OCI-LY7 (cell line): ENCODE results near the gene GGA3. TPM values are rescaled to one million over a fixed set of nuclear protein-coding genes. Genes with fewer than 3 reads are reported as not detected.

ENCODE experiments used
- BruUV-seq: library from RNA; stranded (reverse); fragments of 400-500 nt; replicated peaks from 2 replicates; lab custom pipeline; 2021; lab: Mats Ljungman, UMichigan
- CTCF ChIA-PET: fragments of 300-600 bp; sonication (Branson Sonifier 250); formaldehyde crosslinking; loops from one replicate; lab custom pipeline; 2022; ENCODE audit warnings: antibody characterized with exemption; ENCODE audit not compliant: unreplicated experiment; lab: Charles Lee
- POLR2A ChIA-PET: fragments of 300-600 bp; sonication (Branson Sonifier 250); formaldehyde crosslinking; loops from one replicate; lab custom pipeline; 2022; ENCODE audit warnings: antibody characterized with exemption; lab: Charles Lee
- DNase-seq: peaks from one replicate; pipeline ENCODE4 v3.0.0-alpha.2; 2015; ENCODE audit warnings: low spot score
- H2AFZ ChIP-seq: fragments of 200-600 bp; sonication (generic), shearing (Covaris generic); 2 replicates; pipeline ENCODE4 v1.6.1; 2014; ENCODE audit warnings: mild to moderate bottlenecking, antibody characterized with exemption, low read length, moderate library complexity
- H3K27ac ChIP-seq: fragments of 200-600 bp; sonication (generic); 2 replicates; pipeline ENCODE4 v1.5.1; 2014; ENCODE audit warnings: mixed run types, low read depth, mild to moderate bottlenecking, moderate library complexity, low read length, inconsistent platforms; ENCODE audit not compliant: poor library complexity, severe bottlenecking
- H3K36me3 ChIP-seq: fragments of 200-600 bp; sonication (generic); 2 replicates; pipeline ENCODE4 v1.6.1; 2014; ENCODE audit warnings: mild to moderate bottlenecking, antibody characterized with exemption, low read length, moderate library complexity, mixed read lengths; ENCODE audit not compliant: insufficient read depth
- H3K4me1 ChIP-seq: fragments of 200-600 bp; sonication (generic); 2 replicates; pipeline ENCODE4 v1.5.1; 2014; ENCODE audit warnings: mild to moderate bottlenecking, low read length; ENCODE audit not compliant: insufficient read depth, poor library complexity, severe bottlenecking
- H3K4me2 ChIP-seq: fragments of 200-600 bp; sonication (generic); 2 replicates; pipeline ENCODE4 v1.6.1; 2014; ENCODE audit warnings: mild to moderate bottlenecking, low read length
- H3K4me3 ChIP-seq: fragments of 200-600 bp; sonication (generic); 2 replicates; pipeline ENCODE4 v1.5.1; 2014; ENCODE audit warnings: mild to moderate bottlenecking, low read depth, low read length; ENCODE audit not compliant: poor library complexity, severe bottlenecking
- H3K79me2 ChIP-seq: fragments of 200-600 bp; sonication (generic); 2 replicates; pipeline ENCODE4 v1.6.1; 2016; ENCODE audit warnings: low read depth, mild to moderate bottlenecking, low read length, moderate library complexity, mixed read lengths; ENCODE audit not compliant: insufficient read depth
- H3K9me2 ChIP-seq: fragments of 200-600 bp; sonication (generic); 2 replicates; pipeline ENCODE4 v1.6.1; 2016; ENCODE audit warnings: mild to moderate bottlenecking, low read length, mixed read lengths; ENCODE audit not compliant: insufficient read depth
- H3K9me3 ChIP-seq: fragments of 200-600 bp; sonication (generic); 2 replicates; pipeline ENCODE4 v1.6.1; 2014; ENCODE audit warnings: mild to moderate bottlenecking, mixed run types, low read length, mixed read lengths
- H4K20me1 ChIP-seq: fragments of 200-600 bp; sonication (generic); 2 replicates; pipeline ENCODE4 v1.6.1; 2014; ENCODE audit warnings: mild to moderate bottlenecking, antibody characterized with exemption, low read length, moderate library complexity, mixed read lengths; ENCODE audit not compliant: insufficient read depth
- EZH2phosphoT487 ChIP-seq: fragments of 200-600 bp; sonication (generic); IDR thresholded peaks from 2 replicates; pipeline ENCODE4 v1.6.1; 2018; ENCODE audit warnings: low read depth, borderline replicate concordance, mild to moderate bottlenecking, mixed run types, antibody characterized with exemption, low read length, moderate library complexity, mixed read lengths
- intact Hi-C: fragments of 100-400 bp; cut with micrococcal nuclease; formaldehyde crosslinking; loops from one replicate; pipeline ENCODE4 v1.10.0; 2022; ENCODE audit not compliant: unreplicated experiment
- total RNA-seq, 2 experiments: library from RNA; depleted of rRNA in 1 of 2; stranded (reverse); fragments of >200 nt in 1 of 2; shearing (Covaris generic) in 1 of 2; gene quantifications; 2 replicates each; pipeline ENCODE4 v1.2.3, GENCODE V29; 2014 to 2022
- TF ChIP-seq, protein P1 (sequence below): fragments of 200-600 bp; sonication (generic); conservative IDR thresholded peaks from 2 replicates; pipeline ENCODE4 v1.5.1; 2014; ENCODE audit warnings: mild to moderate bottlenecking, antibody characterized with exemption, low read length, moderate library complexity, mixed read lengths

GGA3 gene
- total RNA-seq, 2 experiments from 2014 or later = 77.6 to 106 TPM

DNA sequence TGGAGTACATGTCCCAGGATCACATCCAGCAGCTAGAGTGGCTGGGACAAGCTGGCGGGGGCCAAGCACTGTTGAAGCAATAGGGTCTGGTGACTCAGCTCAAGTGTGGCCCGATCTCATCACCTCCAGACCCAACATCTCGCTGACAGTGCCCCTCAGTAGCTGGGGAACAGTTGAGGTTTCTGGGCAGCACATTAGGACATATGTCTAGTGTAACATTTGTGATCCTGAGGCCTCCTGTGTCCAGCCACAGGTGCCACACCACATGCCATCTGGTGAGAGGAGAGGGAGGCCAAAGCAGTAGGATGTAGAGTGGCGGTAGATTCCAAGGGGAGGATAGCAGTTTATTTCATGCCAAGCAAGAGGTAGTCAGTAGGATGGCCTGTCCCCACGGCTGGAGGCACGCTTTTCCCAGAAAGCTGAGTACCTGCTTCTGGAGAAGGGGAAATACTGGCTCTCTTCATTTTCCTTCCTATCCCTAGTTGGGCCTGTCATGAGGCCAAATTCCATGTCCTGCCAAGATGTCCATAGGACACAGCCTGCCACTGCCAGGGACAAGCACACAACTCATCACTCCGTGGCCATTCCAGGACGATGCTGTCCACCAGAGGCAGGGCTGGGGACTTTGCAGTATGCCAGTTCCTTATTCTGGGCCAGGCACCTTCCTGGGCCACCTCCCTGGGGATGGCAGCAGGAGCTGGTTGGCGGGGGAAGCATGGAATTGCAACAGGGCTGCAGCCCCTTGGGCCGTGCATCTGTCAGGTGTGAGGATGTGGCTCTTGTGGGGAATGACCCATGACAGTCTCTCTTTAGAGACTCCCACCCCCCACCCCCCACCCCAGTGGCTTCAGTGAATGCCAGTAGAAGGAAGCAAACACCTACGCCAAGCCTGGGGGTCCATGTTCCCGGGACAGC is 24.0 kb downstream of the GGA3 start:
- Histone ChIP-seq H3K9me3 (no peaks in the 10 kb centered on the region), H3K4me2 (no peak overlapping the region), H2AFZ (no peak overlapping the region), H3K4me1 (peaks cover 13% of the 10 kb centered on the region), H4K20me1 (no peaks in the 10 kb centered on the region), H3K27ac (no peak overlapping the region), H3K9me2 (no peaks in the 10 kb centered on the region), H3K79me2 (no peaks in the 10 kb centered on the region), H3K4me3 (no peak overlapping the region), H3K36me3 (peaks cover 95% of the 10 kb centered on the region)
- CTCF ChIA-PET = interaction anchor here (0.6 kb wide), 1 partner anchor 15 kb away, joined by 3 read pairs; no protein-coding TSS in a partner anchor
- intact Hi-C loops = loop anchor here (1.0 kb wide), 1 partner anchor 123 kb away; no protein-coding TSS in a partner anchor
- DNase-seq = no peak
- POLR2A ChIA-PET = no interaction called here
- BruUV-seq = no TSS peak
- no peak for TF ChIP-seq EZH2phosphoT487
- TF ChIP-seq, protein P1, sequence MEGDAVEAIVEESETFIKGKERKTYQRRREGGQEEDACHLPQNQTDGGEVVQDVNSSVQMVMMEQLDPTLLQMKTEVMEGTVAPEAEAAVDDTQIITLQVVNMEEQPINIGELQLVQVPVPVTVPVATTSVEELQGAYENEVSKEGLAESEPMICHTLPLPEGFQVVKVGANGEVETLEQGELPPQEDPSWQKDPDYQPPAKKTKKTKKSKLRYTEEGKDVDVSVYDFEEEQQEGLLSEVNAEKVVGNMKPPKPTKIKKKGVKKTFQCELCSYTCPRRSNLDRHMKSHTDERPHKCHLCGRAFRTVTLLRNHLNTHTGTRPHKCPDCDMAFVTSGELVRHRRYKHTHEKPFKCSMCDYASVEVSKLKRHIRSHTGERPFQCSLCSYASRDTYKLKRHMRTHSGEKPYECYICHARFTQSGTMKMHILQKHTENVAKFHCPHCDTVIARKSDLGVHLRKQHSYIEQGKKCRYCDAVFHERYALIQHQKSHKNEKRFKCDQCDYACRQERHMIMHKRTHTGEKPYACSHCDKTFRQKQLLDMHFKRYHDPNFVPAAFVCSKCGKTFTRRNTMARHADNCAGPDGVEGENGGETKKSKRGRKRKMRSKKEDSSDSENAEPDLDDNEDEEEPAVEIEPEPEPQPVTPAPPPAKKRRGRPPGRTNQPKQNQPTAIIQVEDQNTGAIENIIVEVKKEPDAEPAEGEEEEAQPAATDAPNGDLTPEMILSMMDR = no peak

- BruUV-seq = no TSS peak
- ChIA-PET POLR2A (no interaction called here), CTCF (no interaction called here)
- Histone ChIP-seq H2AFZ (no peak overlapping the region), H3K4me2 (no peak overlapping the region), H3K9me2 (no peaks in the 10 kb centered on the region), H4K20me1 (no peaks in the 10 kb centered on the region), H3K27ac (no peak overlapping the region), H3K9me3 (no peaks in the 10 kb centered on the region), H3K36me3 (peaks cover 96% of the 10 kb centered on the region), H3K4me1 (no peaks in the 10 kb centered on the region), H3K79me2 (no peaks in the 10 kb centered on the region), H3K4me3 (no peak overlapping the region)
- TF ChIP-seq, protein P1 = no peak
- TF ChIP-seq EZH2phosphoT487 = no peak
- no peak for DNase-seq
- intact Hi-C loops = no loop called here
Observed at GRCh38 chr17:75232786-75233185, 28.6 kb downstream of the GGA3 start.
